ENCODE measurements around the gene ARHGEF39.
"Not testable (repeated sequence)": the region's sequence is repeated elsewhere in the genome, so short reads cannot be mapped to it uniquely, and the experiment has no call there.

Gene ARHGEF39

DNA sequence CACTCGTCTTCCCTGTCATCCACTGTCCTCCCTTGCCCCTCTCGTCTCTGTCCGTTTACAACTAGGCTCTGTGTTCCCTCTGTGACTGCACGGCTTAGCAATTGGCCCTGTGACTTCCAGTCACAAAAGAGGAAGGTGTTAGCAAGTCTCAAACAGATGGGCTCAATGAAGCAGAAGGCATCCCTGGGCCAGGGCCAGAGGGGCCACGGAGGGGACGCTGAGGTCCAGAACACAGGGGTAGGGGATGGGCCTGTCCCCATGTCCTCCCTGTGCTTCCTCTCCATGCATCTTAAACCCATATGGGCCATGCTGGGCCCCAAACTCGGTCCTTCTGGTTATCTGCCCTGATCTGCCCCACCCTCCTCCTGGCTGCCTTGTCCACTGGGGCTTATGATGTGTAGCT, 46.7 kb downstream of the ARHGEF39 start, which contains the start of gene CD72:
TSS of gene CD72 (minus strand) at position 89 of the 403 bp plus-strand sequence. CDS start 110 bp downstream, outside the sequence.
- ChIA-PET POLR2A (no interaction called here), CTCF (interaction anchor here (2.0 kb wide), 1 partner anchor 15 kb away, joined by 10 read pairs; no protein-coding TSS in a partner anchor)
- TF ChIP-seq, protein P1, sequence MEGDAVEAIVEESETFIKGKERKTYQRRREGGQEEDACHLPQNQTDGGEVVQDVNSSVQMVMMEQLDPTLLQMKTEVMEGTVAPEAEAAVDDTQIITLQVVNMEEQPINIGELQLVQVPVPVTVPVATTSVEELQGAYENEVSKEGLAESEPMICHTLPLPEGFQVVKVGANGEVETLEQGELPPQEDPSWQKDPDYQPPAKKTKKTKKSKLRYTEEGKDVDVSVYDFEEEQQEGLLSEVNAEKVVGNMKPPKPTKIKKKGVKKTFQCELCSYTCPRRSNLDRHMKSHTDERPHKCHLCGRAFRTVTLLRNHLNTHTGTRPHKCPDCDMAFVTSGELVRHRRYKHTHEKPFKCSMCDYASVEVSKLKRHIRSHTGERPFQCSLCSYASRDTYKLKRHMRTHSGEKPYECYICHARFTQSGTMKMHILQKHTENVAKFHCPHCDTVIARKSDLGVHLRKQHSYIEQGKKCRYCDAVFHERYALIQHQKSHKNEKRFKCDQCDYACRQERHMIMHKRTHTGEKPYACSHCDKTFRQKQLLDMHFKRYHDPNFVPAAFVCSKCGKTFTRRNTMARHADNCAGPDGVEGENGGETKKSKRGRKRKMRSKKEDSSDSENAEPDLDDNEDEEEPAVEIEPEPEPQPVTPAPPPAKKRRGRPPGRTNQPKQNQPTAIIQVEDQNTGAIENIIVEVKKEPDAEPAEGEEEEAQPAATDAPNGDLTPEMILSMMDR (IDR thresholded peaks at IDR 0.05; ENCODE audit: insufficient read depth, low read length, missing control alignments) = no peak
- no peak for DNase-seq (ENCODE audit: low read depth, low spot score)
- H3K4me3 ChIP-seq (ENCODE audit: low read depth, low read length) = peak within 1 kb of the TSS; percentile 47

DNA sequence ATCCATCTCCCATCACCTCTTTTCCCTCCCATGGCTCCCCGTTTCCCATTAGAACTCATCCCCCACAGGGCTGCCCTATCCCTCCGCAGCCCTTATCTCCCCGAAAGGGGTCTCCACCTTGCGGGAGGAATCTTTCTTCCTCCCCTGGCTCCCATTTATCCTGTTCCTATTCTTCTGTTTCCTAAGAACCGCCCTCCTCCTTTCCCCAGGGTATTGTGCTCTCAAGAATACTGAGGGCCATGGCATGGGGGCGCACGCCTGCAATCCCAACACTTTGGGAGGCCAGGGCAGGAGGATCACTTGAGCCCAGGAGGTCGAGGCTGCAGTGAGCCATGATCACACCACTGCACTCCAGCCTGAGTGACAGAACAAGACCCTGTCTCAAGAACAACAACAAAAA, 47.4 kb downstream of the ARHGEF39 start:
- CTCF ChIA-PET = interaction anchor here (1.1 to 2.0 kb wide), 4 partner anchors 9 to 30 kb away, joined by 3 to 10 read pairs (median 6); no protein-coding TSS in a partner anchor

DNA sequence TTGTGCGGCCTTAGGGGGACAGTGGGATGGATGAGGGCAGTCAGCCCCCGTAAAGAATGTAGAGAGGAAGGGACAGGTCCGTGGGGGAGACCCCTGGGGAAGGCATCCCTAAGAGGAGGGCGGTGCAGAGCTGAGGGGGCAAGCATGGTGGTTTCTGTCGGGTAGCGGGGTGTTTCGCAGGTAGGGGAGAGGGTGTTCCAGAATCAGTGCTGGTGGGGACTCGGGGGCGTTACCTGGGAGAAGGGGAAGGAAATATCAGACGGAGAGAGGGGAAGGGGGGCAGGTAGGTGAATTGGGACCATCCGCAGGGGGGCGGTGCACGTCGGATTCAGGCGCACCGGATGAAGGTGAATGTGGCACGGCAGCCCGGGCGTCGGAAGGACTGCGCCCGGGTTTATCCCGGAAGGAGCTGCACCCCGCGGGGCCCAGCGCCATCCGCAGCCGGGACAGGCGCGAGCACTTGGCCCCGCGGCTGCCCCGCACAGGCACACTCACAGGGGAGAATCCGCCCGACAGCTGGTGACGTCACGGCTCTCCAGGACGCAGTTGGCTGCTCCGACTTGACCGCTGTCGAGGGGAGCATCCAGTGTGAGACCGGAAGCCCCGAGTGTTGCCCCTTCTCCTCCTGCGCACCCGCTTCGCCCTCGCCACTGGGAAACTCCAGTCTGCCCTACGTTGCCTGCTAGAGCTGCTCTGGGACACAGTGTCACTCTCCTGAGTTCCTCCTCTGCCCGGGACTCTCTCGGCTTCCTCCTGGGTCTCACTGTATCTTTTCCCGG, 48.1 kb downstream of the ARHGEF39 start:
- TF ChIP-seq, protein P1 (IDR thresholded peaks at IDR 0.05; ENCODE audit: insufficient read depth, low read length, missing control alignments) = no peak
- H3K4me3 ChIP-seq (ENCODE audit: low read depth, low read length) = peak overlapping the region; percentile 47
- DNase-seq (ENCODE audit: low read depth, low spot score) = no peak
- CTCF ChIA-PET = interaction anchor here (1.1 to 2.0 kb wide), 4 partner anchors 8 to 31 kb away, joined by 3 to 10 read pairs (median 6); no protein-coding TSS in a partner anchor
- POLR2A ChIA-PET = no interaction called here

More for the DNA sequence above, 47.4 kb downstream of the ARHGEF39 start:
- no peak for DNase-seq (ENCODE audit: low read depth, low spot score)
- TF ChIP-seq, protein P1 (IDR thresholded peaks at IDR 0.05; ENCODE audit: insufficient read depth, low read length, missing control alignments) = no peak
- POLR2A ChIA-PET = no interaction called here
- H3K4me3 ChIP-seq (ENCODE audit: low read depth, low read length) = no peak overlapping the region

DNA sequence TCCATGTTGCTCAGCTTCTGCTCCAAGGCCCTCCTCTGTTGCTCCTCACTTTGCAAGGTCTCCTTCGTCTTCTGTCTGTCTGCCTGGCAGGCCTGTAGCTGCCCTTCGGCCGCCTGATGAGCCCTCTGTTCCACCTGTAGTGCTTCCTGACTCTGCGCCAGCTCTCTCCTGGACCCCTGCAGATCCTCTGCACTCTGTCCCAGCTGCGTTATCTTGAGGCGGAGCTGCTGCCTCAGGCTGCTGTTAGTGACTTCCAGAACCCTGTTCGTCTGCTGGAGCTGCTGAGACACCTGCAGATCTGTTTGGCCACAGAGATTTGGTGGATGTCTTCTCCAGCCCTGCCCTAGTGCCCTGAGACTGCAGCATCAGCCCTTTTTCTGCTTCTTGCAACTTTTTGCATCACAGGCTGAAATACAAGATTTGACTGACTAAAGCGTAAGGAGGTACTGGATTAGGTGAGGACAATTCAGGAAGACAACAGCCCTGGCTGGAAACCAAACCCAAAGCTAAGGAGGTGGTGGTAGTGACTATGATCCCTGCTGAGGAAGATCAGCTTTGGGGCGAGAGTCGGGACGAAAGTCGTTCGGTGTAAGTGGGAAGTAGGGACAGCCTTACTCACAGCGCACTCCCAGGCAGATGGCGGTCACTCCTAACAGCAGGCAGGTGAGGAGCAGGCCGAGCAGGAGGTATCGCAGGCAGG, 48.9 kb downstream of the ARHGEF39 start:
- POLR2A ChIA-PET = interaction anchor here (0.8 kb wide), 1 partner anchor 64 kb away, joined by 5 read pairs; no protein-coding TSS in a partner anchor
- CTCF ChIA-PET = interaction anchor here (0.7 to 2.0 kb wide), 6 partner anchors 8 to 32 kb away, joined by 3 to 10 read pairs (median 4); no protein-coding TSS in a partner anchor
- TF ChIP-seq, protein P1 (IDR thresholded peaks at IDR 0.05; ENCODE audit: insufficient read depth, low read length, missing control alignments) = no peak

DNA sequence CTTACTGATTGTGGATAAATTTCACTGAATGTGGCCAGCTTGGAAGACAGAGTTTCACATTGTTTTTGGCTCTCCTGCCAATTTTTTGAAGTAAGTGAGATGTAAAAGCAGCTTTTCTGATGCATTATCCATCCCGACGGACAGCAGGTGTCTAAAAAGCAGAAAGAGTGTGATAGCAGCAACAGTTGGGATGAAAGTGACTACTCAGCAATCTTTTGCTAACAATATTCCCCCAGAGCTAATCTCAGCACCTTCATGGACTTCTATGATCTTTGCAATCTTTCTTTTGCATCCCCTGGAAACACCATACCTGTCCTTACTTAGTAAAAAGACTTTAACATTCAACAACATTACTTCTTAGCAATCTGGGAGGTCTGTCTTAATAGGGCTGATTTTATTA, 52.2 kb downstream of the ARHGEF39 start:
- POLR2A ChIA-PET = interaction anchor here (1.1 kb wide), 1 partner anchor 9 kb away, joined by 3 read pairs; no protein-coding TSS in a partner anchor
- CTCF ChIA-PET = interaction anchor here (1.0 to 5.4 kb wide), 8 partner anchors 7 to 132 kb away, joined by 3 to 34 read pairs (median 6); no protein-coding TSS in a partner anchor

More for the DNA sequence above, 48.9 kb downstream of the ARHGEF39 start:
- no peak for DNase-seq (ENCODE audit: low read depth, low spot score)
- H3K4me3 ChIP-seq (ENCODE audit: low read depth, low read length) = no peak overlapping the region

DNA sequence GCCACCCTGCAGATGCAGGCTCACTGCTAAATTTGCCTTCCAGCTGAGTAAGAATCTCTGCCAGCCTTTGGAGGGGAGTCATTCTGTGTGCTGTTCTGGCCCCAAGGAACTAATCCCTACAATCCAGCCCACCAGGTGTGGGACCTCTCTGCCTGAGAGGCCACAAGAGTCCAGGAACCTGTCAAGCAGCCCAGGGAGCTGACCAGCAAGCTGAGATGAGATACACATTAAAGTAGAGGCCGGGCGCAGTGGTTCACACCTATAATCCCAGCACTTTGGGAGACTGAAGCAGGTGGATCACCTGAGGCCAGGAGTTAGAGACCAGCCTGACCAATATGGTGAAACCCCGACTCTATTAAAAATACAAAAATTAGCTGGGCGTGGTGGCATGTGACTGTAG, 52.9 kb downstream of the ARHGEF39 start:
- H3K4me3 ChIP-seq (ENCODE audit: low read depth, low read length); POLR2A ChIA-PET; DNase-seq (ENCODE audit: low read depth, low spot score): not testable (repeated sequence)
- CTCF ChIA-PET = interaction anchor here (1.2 to 5.4 kb wide), 9 partner anchors 8 to 131 kb away, joined by 4 to 34 read pairs (median 6); no protein-coding TSS in a partner anchor

More for the DNA sequence above, 52.2 kb downstream of the ARHGEF39 start:
- no peak for DNase-seq (ENCODE audit: low read depth, low spot score)
- H3K4me3 ChIP-seq (ENCODE audit: low read depth, low read length) = no peak overlapping the region
- TF ChIP-seq, protein P1 (IDR thresholded peaks at IDR 0.05; ENCODE audit: insufficient read depth, low read length, missing control alignments) = no peak

Data from AG04449 (cell line).